NCI-H774 (cell line): Measurements from ENCODE around the gene DMD.
"Not testable (repeated sequence)": the region's sequence is repeated elsewhere in the genome, so short reads cannot be mapped to it uniquely, and the experiment has no call there.

Experiments used
- DNase-seq: peaks from one replicate; lab custom pipeline; 2025; lab: John Stamatoyannopoulos, UW

The DMD gene

GRCh38 chrX:32852203-32852602 lies 359.1 kb downstream of the DMD start:
- no peak for DNase-seq

DNA sequence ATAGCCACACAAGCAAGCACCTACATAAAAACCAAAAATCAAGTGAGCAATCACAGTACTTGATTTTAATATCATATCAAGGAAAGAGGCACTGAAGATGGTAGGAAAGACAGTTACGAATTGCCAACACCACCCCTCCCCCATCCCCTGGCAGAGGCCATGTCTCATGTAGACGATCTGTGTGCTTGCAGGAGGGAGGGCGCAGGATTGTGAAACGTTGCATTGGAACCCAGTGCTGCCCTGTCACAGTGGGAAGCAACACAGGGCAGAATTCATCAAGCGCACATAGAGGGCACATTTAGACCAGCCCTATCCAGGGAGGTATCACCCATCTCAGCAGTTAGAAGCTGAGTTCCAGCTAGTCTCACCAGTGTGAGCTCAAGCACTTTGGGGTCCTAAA lies 359.8 kb downstream of the DMD start:
- DNase-seq, result no peak

DNA sequence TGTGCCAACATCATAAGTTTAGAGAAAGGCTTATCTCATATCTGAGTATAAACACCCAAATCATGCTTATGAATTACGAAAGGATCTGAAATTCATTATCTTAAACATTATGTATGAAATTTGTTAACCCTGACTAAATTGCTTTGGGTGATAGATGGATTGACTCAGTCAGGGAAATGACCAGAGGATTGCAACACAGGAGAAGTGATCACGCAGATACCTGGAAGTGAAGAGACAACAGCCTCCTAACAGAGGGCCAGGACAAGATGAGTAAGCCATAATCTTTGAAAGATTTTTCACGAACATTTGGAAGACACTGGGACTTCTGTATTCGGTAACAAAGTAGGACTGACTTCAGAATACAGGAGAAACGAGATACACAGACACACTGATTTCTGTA lies 363.4 kb downstream of the DMD start:
- DNase-seq, result no peak

- DNase-seq, result no peak
These were observed 369.3 kb downstream of the DMD start for GRCh38 chrX:32842053-32842452.

- DNase-seq, result no peak
These were observed 371.6 kb downstream of the DMD start for GRCh38 chrX:32839781-32840180.

GRCh38 chrX:32825009-32825408 lies 386.3 kb downstream of the DMD start:
- DNase-seq, result no peak

DNA sequence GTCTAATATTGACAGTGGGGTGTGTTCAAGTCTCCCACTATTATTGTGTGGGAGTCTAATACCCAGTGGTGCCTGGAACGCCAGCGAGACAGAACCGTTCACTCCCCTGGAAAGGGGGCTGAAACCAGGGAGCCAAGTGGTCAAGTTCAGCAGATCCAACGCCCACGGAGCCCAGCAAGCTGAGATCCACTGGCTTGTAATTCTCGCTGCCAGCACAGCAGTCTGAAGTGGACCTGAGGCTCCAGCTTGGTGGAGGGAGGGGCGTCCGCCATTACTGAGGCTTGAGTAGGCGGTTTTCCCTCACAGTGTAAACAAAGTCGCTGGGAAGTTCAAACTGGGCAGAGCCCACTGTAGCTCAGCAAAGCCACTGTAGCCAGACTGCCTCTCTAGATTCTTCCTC lies 407.3 kb downstream of the DMD start:
- DNase-seq, result no peak

DNA sequence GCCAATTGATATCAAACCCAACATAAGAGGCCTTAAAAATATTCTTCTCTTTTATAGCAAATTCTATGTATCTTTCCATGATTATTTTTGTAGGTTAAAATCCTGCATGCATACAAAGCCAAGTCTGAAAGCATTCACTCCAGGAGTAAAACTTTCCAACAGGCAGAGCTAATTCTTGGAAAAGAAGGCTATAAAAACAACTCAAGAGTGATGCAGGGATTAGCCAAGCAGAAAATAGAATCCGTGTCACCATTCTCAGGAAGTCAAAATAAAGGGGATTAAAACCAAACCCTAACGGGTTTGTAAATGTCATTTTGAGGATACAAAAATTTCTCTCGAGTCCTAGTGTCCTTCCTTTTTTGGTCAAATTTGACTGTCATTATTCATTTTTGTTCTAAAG lies 412.4 kb downstream of the DMD start:
- DNase-seq, result no peak

DNA sequence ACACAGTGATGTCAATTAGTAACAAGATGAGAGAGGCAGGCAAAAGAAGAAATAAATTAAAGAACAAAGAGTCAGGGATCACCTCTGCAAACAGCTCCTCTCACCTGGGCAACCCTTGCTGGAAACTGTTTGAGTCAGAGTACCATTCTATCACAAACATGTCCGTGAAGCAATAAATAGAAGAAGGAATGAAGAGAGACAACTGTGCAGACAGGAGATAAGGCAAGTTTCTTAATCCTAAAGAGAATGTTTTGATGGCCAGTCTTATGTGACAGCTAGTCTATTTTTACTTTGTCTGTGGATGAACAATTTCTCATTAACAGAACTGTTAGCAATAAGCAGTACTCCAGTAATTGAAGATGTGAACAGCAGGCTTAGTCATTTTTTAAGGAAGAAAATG lies 422.4 kb downstream of the DMD start:
- no peak for DNase-seq

DNA sequence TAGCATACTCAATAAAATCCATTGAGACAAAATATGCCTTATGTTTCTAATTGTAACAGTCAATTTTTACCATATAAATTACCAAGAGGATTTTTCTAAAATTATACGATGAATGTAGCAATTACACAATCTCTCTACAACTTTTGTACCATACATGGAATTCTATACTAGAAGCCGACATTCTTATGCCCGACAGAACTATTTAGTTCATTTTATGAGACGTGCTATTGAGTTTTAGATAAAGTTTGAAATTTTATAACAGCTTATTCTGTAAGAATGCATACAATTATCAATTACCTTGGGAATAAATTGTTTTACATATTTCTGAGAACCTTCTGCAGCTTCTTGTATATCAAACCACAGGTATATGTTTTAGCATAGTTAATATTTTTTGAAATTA lies 431.2 kb downstream of the DMD start:
- DNase-seq, result no peak

- DNase-seq, result no peak
These were observed 432.4 kb downstream of the DMD start for GRCh38 chrX:32778965-32779364.

DNA sequence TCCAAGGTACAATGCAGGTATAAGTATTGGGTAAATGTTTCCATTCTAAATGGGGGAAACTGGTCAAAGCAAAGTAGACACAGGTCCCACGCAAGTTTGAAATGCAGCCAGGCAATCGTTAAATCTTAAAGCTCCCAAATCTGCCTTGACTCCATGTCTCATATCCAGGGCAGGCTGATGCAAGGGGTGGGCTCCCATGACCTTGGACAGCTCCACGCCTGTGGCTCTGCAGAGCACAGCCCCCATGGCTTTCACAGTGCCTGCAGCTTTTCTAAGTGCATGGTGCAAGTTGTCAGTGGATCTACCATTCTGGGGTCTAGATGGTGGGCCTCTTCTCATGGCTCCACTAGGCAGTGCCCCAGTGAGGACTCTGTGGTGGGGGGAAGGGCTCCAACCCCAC lies 436.4 kb downstream of the DMD start:
- DNase-seq, result no peak

DNA sequence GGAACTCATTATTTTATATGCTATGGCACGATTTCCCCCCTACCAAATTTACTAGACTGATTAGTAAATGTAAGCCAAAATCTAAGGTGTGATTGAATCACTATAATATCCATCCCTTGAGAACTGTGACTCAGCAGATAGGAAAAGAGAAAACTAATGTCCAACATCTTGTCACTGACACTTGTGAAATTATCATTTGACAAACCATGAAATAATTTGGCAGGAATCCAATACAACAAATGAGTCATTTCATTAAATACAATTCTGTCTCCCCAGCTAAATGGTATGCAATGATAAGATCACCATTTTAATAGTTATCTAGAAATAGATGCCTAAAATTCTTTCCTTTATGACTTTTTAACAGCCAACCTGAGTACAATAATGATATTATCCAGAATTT lies 462.3 kb downstream of the DMD start:
- no peak for DNase-seq

- no peak for DNase-seq
These were observed 466.0 kb downstream of the DMD start for GRCh38 chrX:32745323-32745722.

DNA sequence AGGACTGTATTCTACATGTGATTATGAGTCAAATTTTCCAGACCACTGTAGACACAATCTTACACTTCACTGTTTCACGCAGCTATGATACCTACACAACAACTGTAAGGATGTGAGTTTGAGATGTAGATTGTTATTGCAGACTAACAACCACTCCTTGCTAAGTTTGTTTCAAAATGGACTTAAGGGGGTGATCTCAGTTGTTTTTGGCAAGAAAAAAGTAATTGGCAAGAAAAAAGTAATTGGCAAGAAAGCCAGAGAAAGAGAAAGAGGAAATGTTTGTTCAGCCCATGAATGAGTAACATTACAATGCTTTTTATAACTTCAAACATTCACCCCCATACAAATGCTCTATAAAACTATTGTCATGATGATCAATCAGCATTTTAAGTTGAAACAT lies 466.4 kb downstream of the DMD start:
- DNase-seq, result no peak

DNA sequence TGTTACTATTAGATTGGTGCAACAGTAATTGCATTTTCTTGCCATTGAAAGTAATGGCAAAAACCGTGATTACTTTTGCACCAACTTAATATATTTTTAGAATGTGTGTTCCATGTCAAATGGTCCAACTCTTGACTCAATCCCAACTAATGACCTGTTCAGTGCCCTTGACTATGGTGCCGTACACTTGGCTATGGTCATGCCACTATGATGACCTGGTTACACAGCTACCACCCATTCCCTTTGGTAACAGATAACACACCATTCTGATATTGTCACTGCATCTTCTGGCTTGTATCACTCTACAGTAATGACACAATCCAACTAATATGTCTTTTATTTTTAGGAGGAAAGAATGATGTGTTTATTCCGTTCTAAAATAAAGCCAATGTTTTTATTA lies 469.4 kb downstream of the DMD start:
- DNase-seq, result no peak

DNA sequence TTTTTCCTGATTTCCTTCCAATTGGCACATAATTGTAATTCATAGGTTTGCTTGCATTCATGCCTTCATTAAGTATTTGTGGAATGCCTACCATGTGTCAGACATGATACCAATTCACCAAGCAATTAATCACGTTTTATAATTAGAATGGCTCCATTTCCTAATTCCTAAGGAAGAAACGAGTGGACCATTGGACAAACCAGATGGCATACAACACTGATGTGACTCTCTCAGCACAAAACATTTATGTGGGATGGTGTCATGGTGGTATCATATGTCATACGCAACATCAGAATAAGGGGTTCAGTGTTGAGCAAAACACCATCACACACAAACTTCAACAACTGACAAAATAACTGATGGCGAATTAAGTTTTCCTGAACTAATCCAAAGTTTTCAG lies 502.8 kb downstream of the DMD start:
- no peak for DNase-seq

- not testable (repeated sequence) for DNase-seq
These were observed 506.0 kb downstream of the DMD start for GRCh38 chrX:32705385-32705784.

- DNase-seq, result no peak
These were observed 524.0 kb downstream of the DMD start for GRCh38 chrX:32687379-32687778.

DNA sequence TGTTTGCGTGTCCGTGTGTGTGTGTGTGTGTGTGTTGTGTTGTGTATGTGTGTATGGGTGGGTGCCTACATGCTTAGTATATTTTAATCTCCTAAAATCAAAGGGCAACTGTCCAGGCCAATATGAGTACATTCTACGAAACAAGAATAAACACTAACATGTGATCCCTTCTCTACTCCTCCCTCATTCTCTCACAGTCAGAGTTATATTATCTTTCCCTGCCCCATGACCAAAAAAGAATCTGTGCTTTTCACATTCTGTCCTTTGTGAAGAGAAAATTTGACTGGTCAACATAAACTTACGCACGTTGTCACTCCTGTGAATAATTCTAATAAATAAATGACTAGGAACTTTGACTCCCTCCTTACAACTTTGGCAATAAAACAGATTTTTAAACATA lies 532.9 kb downstream of the DMD start:
- DNase-seq, result no peak

DNA sequence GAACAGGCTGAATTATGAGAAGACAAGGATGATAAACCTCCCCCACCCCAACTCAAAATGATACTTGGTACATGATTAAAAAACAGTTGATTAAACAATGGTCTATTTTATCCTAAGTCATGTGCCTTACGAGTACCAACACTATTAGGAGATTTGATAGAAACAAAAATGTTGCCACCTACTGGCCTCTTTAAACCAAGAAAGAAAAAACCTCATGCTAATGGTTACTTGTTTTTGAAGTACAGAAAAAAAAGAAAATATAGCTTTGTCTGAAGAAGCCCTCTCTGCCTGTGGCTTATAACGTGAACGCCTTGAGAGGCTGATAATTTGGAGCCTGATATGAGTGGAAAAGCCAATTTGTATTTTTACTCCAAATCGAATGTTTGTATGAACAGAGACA lies 538.2 kb downstream of the DMD start:
- DNase-seq, result no peak

GRCh38 chrX:32662516-32662915 lies 548.8 kb downstream of the DMD start:
- DNase-seq, result no peak

- DNase-seq, result no peak
These were observed 566.7 kb downstream of the DMD start for GRCh38 chrX:32644476-32645245.

- no peak for DNase-seq
These were observed 569.1 kb downstream of the DMD start for GRCh38 chrX:32642283-32642682.

GRCh38 chrX:32618154-32618553 lies 593.2 kb downstream of the DMD start:
- no peak for DNase-seq
